Dedifferentiated amniotic fluid mesenchymal stem cell (primary cell): ENCODE measurements around the gene ADAMTS10.
"Not testable (repeated sequence)": the region's sequence is repeated elsewhere in the genome, so short reads cannot be mapped to it uniquely, and the experiment has no call there.

Experiments used
- DNase-seq: peaks from one replicate; pipeline ENCODE4 v3.0.0-alpha.2; 2016; ENCODE audit errors: extremely low spot score

The ADAMTS10 gene

GRCh38 chr19:8626842-8627241, 16.3 kb upstream of the ADAMTS10 start:
- DNase-seq: no peak

- not testable (repeated sequence) for DNase-seq
These were observed 12.4 kb upstream of the ADAMTS10 start for GRCh38 chr19:8622886-8623285.

GRCh38 chr19:8618751-8619150, 8.2 kb upstream of the ADAMTS10 start:
- no peak for DNase-seq

- DNase-seq: no peak
These were observed 7.5 kb upstream of the ADAMTS10 start for GRCh38 chr19:8617984-8618383.

GRCh38 chr19:8617325-8617724, 6.8 kb upstream of the ADAMTS10 start:
- not testable (repeated sequence) for DNase-seq

- DNase-seq: no peak
These were observed 6.3 kb upstream of the ADAMTS10 start for GRCh38 chr19:8616861-8617260.

GRCh38 chr19:8615813-8616596, 5.5 kb upstream of the ADAMTS10 start:
- DNase-seq: peak; percentile 42

GRCh38 chr19:8615024-8615423, 4.5 kb upstream of the ADAMTS10 start:
- DNase-seq: no peak

- DNase-seq: no peak
These were observed 3.9 kb upstream of the ADAMTS10 start for GRCh38 chr19:8614455-8614854.

GRCh38 chr19:8612807-8613171, 2.3 kb upstream of the ADAMTS10 start:
- no peak for DNase-seq

GRCh38 chr19:8611877-8612806, 1.6 kb upstream of the ADAMTS10 start:
- no peak for DNase-seq

- no peak for DNase-seq
These were observed 919 bp upstream of the ADAMTS10 start for GRCh38 chr19:8611391-8611876.

GRCh38 chr19:8610936-8611300, 403 bp upstream of the ADAMTS10 start:
- DNase-seq: no peak

GRCh38 chr19:8609279-8610040, 1.1 kb downstream of the ADAMTS10 start:
- peak; percentile 49 for DNase-seq

- DNase-seq: no peak
These were observed 1.6 kb downstream of the ADAMTS10 start for GRCh38 chr19:8608941-8609278.

GRCh38 chr19:8607386-8607785, 3.1 kb downstream of the ADAMTS10 start:
- DNase-seq: peak; percentile 77

- no peak for DNase-seq
These were observed 5.0 kb downstream of the ADAMTS10 start for GRCh38 chr19:8605514-8605913.

GRCh38 chr19:8601796-8602195, 8.7 kb downstream of the ADAMTS10 start:
- DNase-seq: no peak

- DNase-seq: no peak
These were observed 9.7 kb downstream of the ADAMTS10 start for GRCh38 chr19:8600816-8601215.

- no peak for DNase-seq
These were observed 10.5 kb downstream of the ADAMTS10 start for GRCh38 chr19:8600064-8600463.

- no peak for DNase-seq
These were observed 14.3 kb downstream of the ADAMTS10 start for GRCh38 chr19:8596168-8596567.

- DNase-seq: no peak
These were observed 14.9 kb downstream of the ADAMTS10 start for GRCh38 chr19:8595651-8596050.
